ENCODE measurements around the gene RNF157. TPM values are rescaled to one million over a fixed set of nuclear protein-coding genes. Genes with fewer than 3 reads are reported as not detected.

RNF157 gene
- total and polyA plus RNA-seq, 10 of the 15 experiments (the other 5 are each of a cell fraction or from before 2014, with no cell fraction given), result 1.4 to 15.9 (median 9.6) TPM

- Histone ChIP-seq H3K4me1 (ENCODE audit: control insufficient read depth, insufficient read depth, low read length) (peaks cover 20% of the 10 kb centered on the region), H3K27ac (ENCODE audit: control insufficient read depth, insufficient read depth) (no peak overlapping the region), H3K9me3 (replicated peaks; ENCODE audit: control insufficient read depth, insufficient read depth, low read length) (no peaks in the 10 kb centered on the region; the same call in 2 of the 3 replicates), H3K79me2 (ENCODE audit: control insufficient read depth, insufficient read depth, low read length) (no peaks in the 10 kb centered on the region), H4K20me1 (ENCODE audit: control insufficient read depth, insufficient read depth) (no peaks in the 10 kb centered on the region), H3K9ac (ENCODE audit: control insufficient read depth, insufficient read depth, low read length) (no peak overlapping the region), H3K4me2 (ENCODE audit: control insufficient read depth, insufficient read depth) (no peak overlapping the region), H3K36me3 (ENCODE audit: control insufficient read depth in 2 of 2, insufficient read depth in 2 of 2, low read length in 1 of 2) (no peaks in the 10 kb centered on the region), H3K4me3 (no peak overlapping the region), H3K27me3 (replicated peaks in 1 of 2; ENCODE audit: control insufficient read depth in 2 of 2, insufficient read depth in 2 of 2, low read length in 1 of 2) (no peaks in the 10 kb centered on the region), H2AFZ (ENCODE audit: control insufficient read depth, low read depth, low read length) (no peak overlapping the region)
- FAIRE-seq (no peak), DNase-seq (ENCODE audit: low read depth, low spot score) (no peak), ATAC-seq (no peak)
- in situ Hi-C loops (cut with MboI), result loop anchor here (25.0 kb wide), 2 partner anchors 1208 to 1908 kb away; partner anchors contain the start of gene SYNGR2
- WGBS (ENCODE audit: insufficient coverage, insufficient replicate concordance, low lambda C conversion rate, missing lambda C conversion rate), result 97% methylated on average over 5 of the region's 5 CpGs
- no TSS peak for BruUV-seq (replicated peaks)
- TF ChIP-seq NR2C2 (IDR thresholded peaks at IDR 0.05; ENCODE audit: borderline replicate concordance, control insufficient read depth, insufficient read length, low read depth) (no peak), SIN3A (IDR thresholded peaks at IDR 0.05; ENCODE audit: low read depth, low read length) (no peak), SREBF1 (IDR thresholded peaks at IDR 0.05; ENCODE audit: low read length) (no peak), IKZF2 (IDR thresholded peaks at IDR 0.05) (no peak), RAD21 (IDR thresholded peaks at IDR 0.05; ENCODE audit: insufficient read depth, low read depth, low read length) (no peak), ATF7 (IDR thresholded peaks at IDR 0.05; ENCODE audit: low read depth) (no peak), PBX3 (IDR thresholded peaks at IDR 0.05; ENCODE audit: insufficient replicate concordance, low read depth, low read length) (no peak), MTA2 (IDR thresholded peaks at IDR 0.05; ENCODE audit: low read depth) (no peak), SMARCA5 (IDR thresholded peaks at IDR 0.05) (no peak), DPF2 (IDR thresholded peaks at IDR 0.05) (no peak), JUND (IDR thresholded peaks at IDR 0.05; ENCODE audit: low read depth, low read length) (no peak), GATAD2B (conservative IDR thresholded peaks at IDR 0.05; ENCODE audit: low read depth) (no peak), REST (IDR thresholded peaks at IDR 0.05; ENCODE audit: low read depth, low read length) (no peak), PAX5 (IDR thresholded peaks at IDR 0.05; ENCODE audit: borderline replicate concordance, low read depth, low read length) (no peak)
- SMC1A ChIA-PET (ENCODE audit: uncharacterized antibody, unreplicated experiment), result interaction anchor here (0.5 to 13.9 kb wide), 3 partner anchors 7 to 71 kb away, joined by 3 to 226 read pairs (median 3); partner anchors contain the start of gene UBALD2
- RAD21 ChIA-PET (ENCODE audit: unreplicated experiment), result no interaction called here
- intact Hi-C loops (cut with micrococcal nuclease; ENCODE audit: unreplicated experiment), result no loop called here
- POLR2A ChIA-PET, result interaction anchor here (0.8 to 16.9 kb wide), 4 partner anchors 11 to 99 kb away, joined by 3 to 341 read pairs (median 5); partner anchors contain the start of genes PRPSAP1 and UBALD2
- CTCF ChIA-PET, result interaction anchor here (1.3 kb wide), 2 partner anchors 10 to 71 kb away, joined by 3 to 7 read pairs; partner anchors contain the start of gene UBALD2
These were observed 14.0 kb upstream of the RNF157 start for GRCh38 chr17:76254275-76254674.

All from GM12878 (cell line).